ENCODE data around the gene TNFAIP2.

Gene TNFAIP2, protein sequence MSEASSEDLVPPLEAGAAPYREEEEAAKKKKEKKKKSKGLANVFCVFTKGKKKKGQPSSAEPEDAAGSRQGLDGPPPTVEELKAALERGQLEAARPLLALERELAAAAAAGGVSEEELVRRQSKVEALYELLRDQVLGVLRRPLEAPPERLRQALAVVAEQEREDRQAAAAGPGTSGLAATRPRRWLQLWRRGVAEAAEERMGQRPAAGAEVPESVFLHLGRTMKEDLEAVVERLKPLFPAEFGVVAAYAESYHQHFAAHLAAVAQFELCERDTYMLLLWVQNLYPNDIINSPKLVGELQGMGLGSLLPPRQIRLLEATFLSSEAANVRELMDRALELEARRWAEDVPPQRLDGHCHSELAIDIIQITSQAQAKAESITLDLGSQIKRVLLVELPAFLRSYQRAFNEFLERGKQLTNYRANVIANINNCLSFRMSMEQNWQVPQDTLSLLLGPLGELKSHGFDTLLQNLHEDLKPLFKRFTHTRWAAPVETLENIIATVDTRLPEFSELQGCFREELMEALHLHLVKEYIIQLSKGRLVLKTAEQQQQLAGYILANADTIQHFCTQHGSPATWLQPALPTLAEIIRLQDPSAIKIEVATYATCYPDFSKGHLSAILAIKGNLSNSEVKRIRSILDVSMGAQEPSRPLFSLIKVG

DNA sequence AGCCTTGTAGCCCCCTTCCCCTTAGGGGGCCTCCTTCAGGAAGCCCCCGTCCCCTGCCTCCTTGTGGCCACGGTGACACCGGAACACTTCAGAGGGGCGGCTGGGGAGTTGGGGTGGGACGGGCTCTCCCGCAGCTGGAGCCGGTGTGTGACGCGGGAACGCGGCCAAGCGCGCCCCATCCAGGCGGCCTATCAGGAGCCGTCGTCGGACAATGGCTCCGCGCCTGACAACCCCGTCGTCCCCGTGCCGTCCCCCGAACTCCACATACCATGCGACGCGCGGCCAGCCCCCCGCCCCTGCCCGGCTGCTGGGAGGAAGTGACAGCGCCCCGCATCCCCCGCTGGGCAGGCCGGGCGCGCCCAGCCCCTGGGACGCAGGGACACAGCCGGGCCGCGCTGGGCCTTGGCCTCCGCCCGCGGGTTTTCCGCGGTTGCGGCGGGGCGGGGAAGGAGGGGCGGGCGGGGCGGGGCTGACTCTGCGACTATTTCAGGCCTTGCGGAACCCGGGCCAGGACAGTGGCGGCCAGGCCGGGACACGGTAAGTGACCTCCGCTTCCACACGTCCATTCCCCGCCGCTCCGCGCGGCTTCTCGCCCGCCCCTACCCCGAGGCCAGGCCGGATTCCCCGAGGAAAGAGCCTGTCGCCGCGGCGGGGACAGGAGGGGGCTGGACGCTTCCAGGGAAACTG is at the start of gene TNFAIP2:
Gene TNFAIP2 (plus strand): TSS at position 515 of the 687 bp plus-strand sequence. CDS start 2,997 bp downstream, outside the sequence.
- peaks cover 0 to 70% (median 46%) of the 10 kb centered on the region in 4 donors for H3K4me1 ChIP-seq
- H3K27me3 ChIP-seq: peaks cover 0 to 66% of the 10 kb centered on the region in 2 donors
- H3K9me3 ChIP-seq: no peaks in the 10 kb centered on the region
- intact Hi-C loops (cut with DNase I; ENCODE audit: low total_unique reads): no loop called here
- peak in 1 of 2 donors; percentile 80 for DNase-seq
- H3K27ac ChIP-seq: peak within 1 kb of the TSS; percentile 58 to 63
- H3K4me3 ChIP-seq: peak within 1 kb of the TSS; percentile 51 to 63
- TF ChIP-seq, protein P1, sequence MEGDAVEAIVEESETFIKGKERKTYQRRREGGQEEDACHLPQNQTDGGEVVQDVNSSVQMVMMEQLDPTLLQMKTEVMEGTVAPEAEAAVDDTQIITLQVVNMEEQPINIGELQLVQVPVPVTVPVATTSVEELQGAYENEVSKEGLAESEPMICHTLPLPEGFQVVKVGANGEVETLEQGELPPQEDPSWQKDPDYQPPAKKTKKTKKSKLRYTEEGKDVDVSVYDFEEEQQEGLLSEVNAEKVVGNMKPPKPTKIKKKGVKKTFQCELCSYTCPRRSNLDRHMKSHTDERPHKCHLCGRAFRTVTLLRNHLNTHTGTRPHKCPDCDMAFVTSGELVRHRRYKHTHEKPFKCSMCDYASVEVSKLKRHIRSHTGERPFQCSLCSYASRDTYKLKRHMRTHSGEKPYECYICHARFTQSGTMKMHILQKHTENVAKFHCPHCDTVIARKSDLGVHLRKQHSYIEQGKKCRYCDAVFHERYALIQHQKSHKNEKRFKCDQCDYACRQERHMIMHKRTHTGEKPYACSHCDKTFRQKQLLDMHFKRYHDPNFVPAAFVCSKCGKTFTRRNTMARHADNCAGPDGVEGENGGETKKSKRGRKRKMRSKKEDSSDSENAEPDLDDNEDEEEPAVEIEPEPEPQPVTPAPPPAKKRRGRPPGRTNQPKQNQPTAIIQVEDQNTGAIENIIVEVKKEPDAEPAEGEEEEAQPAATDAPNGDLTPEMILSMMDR (IDR thresholded peaks at IDR 0.05): no peak
- no peaks in the 10 kb centered on the region for H3K36me3 ChIP-seq

DNA sequence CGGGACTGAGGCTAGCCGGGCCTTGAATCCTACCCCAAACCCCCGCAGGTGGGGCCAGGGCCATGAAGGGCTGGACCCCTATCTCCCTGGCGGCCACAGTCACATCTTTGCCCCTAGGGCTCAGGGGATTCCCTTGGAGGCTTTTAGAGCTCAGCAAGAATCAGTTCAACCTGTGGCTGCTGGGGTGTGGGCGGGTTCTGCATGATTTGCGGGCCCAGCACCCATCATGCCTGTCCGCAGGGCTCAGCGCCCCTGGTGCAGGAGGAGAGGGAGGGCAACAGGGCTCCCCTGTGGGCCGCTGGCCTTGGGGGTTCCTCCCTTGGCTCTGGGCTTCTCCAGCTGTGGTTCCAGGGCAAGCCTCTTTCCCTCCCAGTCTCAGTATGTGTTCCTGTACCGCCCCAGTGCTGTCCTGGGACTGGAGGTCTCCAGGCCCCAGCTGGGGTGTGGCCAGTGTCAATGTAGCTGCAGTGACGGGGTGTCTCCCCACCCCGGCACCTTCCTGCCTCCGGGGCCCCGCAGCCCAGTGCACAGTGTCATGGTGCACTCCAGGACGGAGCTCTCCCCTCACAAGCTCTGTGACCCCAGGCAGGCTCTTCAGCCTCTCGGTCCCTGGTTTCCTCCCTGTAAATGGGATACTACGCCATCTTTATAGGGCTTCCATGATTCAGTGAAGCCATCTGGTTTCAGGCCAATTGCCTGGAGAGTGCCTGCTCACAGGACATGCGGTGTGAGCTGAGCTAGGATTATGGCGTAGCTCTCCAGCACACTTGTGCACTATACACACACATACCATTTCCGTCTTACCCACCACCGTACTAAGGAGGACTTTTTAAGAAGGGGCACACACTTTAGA is 49.2 kb upstream of the TNFAIP2 start:
- TF ChIP-seq, protein P1 (IDR thresholded peaks at IDR 0.05): no peak
- Histone ChIP-seq H3K36me3 (no peaks in the 10 kb centered on the region), H3K27ac (peak overlapping the region in 1 of 2 donors; percentile 6), H3K9me3 (no peaks in the 10 kb centered on the region), H3K4me1 (peaks cover 0 to 15% (median 10%) of the 10 kb centered on the region in 4 donors), H3K4me3 (no peak overlapping the region), H3K27me3 (peaks cover 0 to 4% of the 10 kb centered on the region in 2 donors)
- intact Hi-C loops (cut with DNase I; ENCODE audit: low total_unique reads): no loop called here
- DNase-seq: no peak

DNA sequence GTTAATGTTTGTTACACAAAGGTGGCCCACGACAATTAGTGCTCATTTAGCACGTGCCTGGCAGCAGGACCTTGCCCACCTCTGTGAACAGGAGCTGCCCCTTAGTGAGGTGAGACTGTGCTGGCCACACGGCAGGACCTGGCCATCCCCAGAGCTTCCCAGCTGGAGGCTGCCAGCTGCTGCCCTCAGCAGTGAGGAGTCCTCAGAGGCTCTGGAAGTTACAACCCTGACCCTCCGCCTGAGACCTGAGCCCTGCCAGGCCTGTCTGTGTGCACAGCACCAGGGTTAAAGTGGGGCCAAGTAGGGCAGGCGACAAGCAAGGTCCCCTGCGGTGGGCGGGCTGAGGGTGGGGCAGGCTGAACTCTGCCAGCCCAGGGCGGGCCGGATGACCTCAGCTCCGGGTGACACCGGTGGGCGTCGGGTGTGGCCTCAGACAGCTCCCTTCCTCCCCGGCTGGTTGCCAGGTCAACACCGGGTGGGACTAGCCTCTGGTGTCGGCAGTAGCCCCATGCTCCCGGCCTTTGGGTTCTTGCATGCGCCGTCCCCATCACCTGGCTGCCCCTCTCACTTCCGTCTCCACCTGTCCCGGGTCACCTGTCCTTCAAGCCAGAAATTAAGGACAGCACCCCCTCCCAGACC is 48.4 kb upstream of the TNFAIP2 start:
- H3K36me3 ChIP-seq: no peaks in the 10 kb centered on the region
- intact Hi-C loops (cut with DNase I; ENCODE audit: low total_unique reads): no loop called here
- peak; percentile 58 to 78 for DNase-seq
- peak overlapping the region; percentile 59 to 61 for H3K27ac ChIP-seq
- peak overlapping the region; percentile 48 to 52 for H3K4me3 ChIP-seq
- H3K4me1 ChIP-seq: peaks cover 0 to 15% (median 10%) of the 10 kb centered on the region in 4 donors
- H3K9me3 ChIP-seq: no peaks in the 10 kb centered on the region
- peaks cover 0 to 9% of the 10 kb centered on the region in 2 donors for H3K27me3 ChIP-seq
- TF ChIP-seq, protein P1 (IDR thresholded peaks at IDR 0.05): no peak

DNA sequence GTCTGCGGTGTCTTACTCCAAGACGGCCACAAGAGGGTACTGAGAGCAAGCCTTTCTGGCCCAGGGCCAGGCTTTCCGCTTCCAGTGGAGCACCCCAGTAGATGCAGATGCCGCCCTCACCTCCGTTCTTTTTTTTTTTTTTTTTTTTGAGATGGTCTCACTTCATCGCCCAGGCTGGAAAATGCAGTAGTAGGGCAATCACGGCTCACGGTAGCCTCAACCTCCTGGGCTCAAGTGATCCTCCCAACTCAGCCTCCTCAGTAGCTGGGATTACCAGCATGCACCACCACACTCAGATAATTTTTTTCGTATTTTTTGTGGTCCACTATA is 44.9 kb upstream of the TNFAIP2 start:
- intact Hi-C loops (cut with DNase I; ENCODE audit: low total_unique reads): no loop called here
- no peaks in the 10 kb centered on the region for H3K36me3 ChIP-seq

More for the DNA sequence above, 44.9 kb upstream of the TNFAIP2 start:
- peaks cover 0 to 15% (median 10%) of the 10 kb centered on the region in 4 donors for H3K4me1 ChIP-seq
- H3K27ac ChIP-seq: no peak overlapping the region
- DNase-seq: peak; percentile 79 to 83
- H3K27me3 ChIP-seq: peaks cover 0 to 31% of the 10 kb centered on the region in 2 donors
- TF ChIP-seq, protein P1 (IDR thresholded peaks at IDR 0.05): peak; percentile 56 to 59
- no peak overlapping the region for H3K4me3 ChIP-seq
- no peaks in the 10 kb centered on the region for H3K9me3 ChIP-seq

Data from tibial artery (tissue), 4 donors.